VCaP (cell line): ENCODE results near the gene HMCN2.
"Not testable (repeated sequence)": the region's sequence is repeated elsewhere in the genome, so short reads cannot be mapped to it uniquely, and the experiment has no call there.

Experiments used
- H3K27ac ChIP-seq: fragments of 450-650 bp; 2 replicates; pipeline ENCODE4 v1.5.1; 2017
- TF ChIP-seq, protein P1 (sequence below): fragments of 450-650 bp; conservative IDR thresholded peaks from 2 replicates; pipeline ENCODE4 v1.5.1; 2017; ENCODE audit warnings: mild to moderate bottlenecking, moderate library complexity

HMCN2 gene

DNA sequence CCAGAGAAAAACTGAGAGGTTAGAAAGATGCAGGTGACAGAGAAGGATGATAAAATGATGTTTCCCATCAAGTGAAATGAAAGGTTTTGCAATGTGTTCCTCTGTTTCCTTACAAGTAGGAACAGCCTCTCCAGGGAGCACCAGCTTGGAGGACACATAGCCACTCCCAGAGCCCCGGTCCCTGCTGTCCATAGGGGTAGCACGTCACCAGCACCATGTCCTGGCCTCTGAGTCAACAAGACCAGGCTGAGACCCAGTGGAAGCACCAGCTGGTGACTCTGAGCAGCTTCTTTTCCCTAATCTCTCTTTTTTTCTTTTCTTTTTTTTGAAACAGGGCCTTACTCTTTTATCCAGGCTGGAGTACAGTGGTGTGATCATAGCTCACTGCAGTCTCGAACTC is 19.4 kb upstream of the HMCN2 start:
- TF ChIP-seq, protein P1, sequence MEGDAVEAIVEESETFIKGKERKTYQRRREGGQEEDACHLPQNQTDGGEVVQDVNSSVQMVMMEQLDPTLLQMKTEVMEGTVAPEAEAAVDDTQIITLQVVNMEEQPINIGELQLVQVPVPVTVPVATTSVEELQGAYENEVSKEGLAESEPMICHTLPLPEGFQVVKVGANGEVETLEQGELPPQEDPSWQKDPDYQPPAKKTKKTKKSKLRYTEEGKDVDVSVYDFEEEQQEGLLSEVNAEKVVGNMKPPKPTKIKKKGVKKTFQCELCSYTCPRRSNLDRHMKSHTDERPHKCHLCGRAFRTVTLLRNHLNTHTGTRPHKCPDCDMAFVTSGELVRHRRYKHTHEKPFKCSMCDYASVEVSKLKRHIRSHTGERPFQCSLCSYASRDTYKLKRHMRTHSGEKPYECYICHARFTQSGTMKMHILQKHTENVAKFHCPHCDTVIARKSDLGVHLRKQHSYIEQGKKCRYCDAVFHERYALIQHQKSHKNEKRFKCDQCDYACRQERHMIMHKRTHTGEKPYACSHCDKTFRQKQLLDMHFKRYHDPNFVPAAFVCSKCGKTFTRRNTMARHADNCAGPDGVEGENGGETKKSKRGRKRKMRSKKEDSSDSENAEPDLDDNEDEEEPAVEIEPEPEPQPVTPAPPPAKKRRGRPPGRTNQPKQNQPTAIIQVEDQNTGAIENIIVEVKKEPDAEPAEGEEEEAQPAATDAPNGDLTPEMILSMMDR, result no peak
- no peak overlapping the region for H3K27ac ChIP-seq

DNA sequence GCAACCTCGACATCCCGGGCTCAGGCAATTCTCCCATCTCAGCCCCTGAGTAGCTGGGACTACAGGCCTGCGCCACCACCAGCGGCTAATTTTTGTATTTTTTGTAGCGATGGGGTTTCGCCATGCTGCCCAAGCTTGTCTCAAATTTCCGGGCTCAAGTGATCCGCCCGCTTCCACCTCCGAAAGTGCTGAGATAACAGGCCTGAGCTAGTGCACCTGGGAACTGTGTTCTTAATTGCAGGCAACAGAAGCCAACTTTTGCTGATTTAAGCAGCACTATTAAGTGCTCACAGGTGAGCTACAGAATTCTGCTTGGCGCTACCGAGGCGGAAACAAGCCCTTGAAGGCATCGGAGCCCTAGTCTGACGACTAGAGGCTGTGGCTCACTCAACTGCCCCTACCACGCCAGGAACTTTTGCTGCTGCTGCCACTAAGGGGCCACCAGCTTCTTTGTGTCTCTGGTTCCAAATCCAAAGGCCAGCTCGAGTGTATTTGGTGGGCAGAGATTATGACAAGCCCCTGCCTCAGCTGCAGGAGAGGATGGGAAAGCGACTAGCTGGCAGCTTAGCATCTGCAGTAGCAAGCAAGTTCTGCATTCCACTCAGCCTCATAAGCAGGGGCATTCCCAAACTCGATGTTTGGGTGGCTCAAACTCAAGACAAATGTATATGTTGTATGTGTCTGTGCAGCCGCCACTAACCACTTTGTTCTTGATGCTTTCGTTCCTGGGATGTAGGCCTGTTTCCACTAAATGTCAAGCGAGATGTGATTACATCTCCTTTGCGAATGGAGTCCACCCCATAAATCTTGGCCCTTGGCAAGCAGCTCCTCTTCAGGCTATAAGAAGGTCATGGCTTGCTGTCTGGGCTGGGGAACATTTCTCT is 10.6 kb upstream of the HMCN2 start:
- no peak overlapping the region for H3K27ac ChIP-seq
- TF ChIP-seq, protein P1, result no peak

DNA sequence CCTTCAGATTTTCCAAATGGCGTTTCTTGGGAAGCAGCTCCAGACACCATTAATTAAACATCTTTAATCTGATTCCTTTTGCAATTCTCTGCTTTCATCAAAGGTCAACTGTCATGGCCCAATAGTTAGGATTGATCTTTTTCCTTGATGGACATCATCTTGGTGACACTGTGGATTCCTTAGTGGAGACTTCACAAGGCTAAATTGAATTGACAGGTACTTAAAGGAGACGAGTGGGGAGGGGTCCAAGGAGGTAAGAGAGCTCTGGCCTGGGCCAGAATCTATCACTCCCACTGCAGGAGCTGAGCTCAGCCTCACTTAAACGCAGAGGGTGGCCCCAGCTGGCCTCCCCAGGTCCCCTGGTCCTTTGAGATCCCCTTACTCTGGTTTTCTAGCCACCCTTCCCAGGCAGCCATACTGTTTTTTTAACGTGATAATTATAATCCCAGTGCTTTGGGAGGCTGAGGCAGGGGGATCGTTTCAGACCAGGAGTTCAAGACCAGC is 9.9 kb upstream of the HMCN2 start:
- TF ChIP-seq, protein P1, result no peak
- no peak overlapping the region for H3K27ac ChIP-seq

DNA sequence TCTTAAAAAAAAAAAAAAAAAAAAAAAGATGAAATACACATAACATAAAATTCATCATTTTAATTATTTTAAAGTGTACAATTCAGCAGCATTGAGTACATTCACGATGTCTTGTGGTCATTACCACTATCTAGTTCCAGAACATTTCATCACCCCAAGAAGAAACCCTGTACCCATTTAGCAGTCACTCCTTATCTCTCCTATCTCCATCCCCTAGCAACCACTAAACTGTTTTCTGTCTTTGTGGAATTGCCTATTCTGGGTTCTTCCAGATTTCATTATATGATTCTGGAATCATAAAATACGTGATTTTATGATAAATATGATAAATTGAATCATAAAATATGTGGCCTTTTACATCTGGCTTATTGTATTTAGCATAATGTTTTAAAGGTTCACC is 8.9 kb upstream of the HMCN2 start:
- TF ChIP-seq, protein P1, result no peak
- no peak overlapping the region for H3K27ac ChIP-seq

DNA sequence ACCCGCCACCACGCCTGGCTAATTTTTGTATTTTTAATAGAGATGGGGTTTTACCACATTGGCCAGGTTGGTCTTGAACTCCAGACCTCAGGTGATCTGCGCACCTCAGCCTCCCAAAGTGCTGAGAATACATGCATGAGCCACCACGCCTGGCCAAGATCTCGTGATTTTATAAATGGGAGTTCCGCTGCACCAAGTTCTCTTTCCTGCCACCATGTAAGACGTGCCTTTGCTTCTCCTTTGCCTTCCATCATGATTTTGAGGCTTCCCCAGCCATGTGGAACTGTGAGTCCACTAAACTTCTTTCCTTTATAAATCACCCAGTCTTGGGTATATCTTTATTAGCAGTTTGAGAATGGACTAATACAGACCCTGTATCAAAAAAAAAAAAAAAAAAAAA is 7.4 kb upstream of the HMCN2 start:
- not testable (repeated sequence) for H3K27ac ChIP-seq

DNA sequence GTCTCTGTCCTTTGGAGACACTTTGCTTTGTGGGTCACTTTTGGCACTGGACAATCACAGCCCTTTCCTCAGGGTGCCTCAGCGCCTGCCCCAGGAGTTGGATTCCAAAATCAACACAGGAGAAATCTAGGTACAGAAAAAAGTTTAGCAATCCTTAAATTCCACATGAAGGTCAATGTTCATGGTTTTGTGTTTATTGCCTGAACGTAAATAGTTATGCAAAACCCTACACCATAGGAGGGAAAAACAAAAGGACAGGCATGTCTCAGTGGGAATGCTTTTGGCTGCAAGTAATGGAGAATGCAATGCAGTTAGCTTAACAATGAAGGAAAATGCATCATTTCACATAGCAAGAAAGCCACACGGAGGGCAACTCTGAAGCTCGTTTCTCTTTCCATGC is 6.5 kb upstream of the HMCN2 start:
- TF ChIP-seq, protein P1, result no peak
- no peak overlapping the region for H3K27ac ChIP-seq

DNA sequence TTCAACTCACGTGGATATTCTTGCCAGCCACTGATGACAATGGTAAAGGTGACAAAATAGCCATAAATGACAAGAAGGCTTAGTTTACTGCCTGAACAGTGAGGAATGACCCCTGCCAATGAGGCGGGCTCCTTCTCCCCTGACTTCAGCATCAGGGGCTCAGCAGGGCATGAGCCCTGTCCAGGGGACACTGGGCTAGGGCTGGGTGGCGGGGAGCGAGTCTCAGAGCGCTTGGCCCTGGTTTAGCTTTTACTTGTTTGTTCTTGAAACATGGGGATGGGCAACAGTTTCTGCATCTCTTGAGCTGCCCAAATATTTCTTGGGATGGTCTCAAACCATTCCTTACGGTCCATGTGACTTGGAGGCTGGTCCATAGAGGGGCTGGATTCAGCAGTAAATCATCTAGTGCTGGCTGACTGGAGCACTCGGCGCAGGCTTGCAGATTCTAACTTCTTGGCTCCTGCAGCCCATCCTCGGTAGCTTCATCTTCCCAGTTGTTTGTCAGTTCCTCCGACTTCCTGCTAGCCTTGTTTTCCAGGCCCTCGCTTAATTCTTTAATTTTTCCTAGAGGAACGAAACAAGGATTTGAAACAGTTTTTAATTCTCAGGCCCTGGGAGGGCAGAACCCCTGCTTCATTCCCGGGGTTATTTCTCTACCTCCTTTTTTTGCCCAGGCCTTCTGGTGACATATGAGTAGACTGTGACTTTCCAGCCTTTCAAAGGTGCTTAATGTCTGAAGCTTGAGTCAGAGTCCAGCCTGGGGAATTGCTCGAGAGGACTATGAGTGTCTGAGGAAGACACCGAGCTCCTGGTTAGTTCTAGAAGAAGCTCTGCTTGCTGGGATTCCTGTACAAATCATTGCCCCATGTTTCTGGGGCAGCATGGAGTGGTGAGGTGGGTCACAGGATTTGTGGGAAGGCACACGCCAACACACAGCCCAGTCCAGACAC is 4.5 kb upstream of the HMCN2 start:
- TF ChIP-seq, protein P1, result no peak

More for the DNA sequence above, 4.5 kb upstream of the HMCN2 start:
- H3K27ac ChIP-seq, result peak overlapping the region; percentile 22
